Right lobe of liver (tissue), 6 donors: ENCODE measurements around the gene ACVRL1. TPM values are rescaled to one million over a fixed set of nuclear protein-coding genes. Genes with fewer than 3 reads are reported as not detected.

ENCODE experiments used
- ATAC-seq, 4 donors: fragments of 200-7000 bp; cut with Tn5 transposase; one replicate each; pipeline ENCODE4 v1.9.1; 2020; ENCODE audit warnings: mild to moderate bottlenecking in 4 of 4, moderate library complexity in 4 of 4
- DNase-seq, 3 donors: peaks; one replicate each; pipeline ENCODE4 v3.0.0-alpha.2; 2020
- H3K27ac ChIP-seq, 3 donors: fragments of 200-600 bp; one replicate each; pipeline ENCODE4 v1.8.0; 2022
- H3K27me3 ChIP-seq, 2 donors: fragments of 200-600 bp; one replicate each; pipeline ENCODE4 v1.8.0; 2022
- H3K36me3 ChIP-seq, 4 donors: fragments of 200-600 bp; sonication (generic) in 1 of 4; one replicate each; pipeline versions ENCODE4 v1.5.1 to v1.8.0; 2017 to 2022; ENCODE audit warnings: control low read depth in 1 of 4
- H3K4me1 ChIP-seq, 4 donors: fragments of 200-600 bp; sonication (generic) in 1 of 4; one replicate each; pipeline versions ENCODE4 v1.5.1 to v1.8.0; 2017 to 2022; ENCODE audit warnings: control low read depth in 1 of 4
- H3K4me3 ChIP-seq, 3 donors: fragments of 200-600 bp; one replicate each; pipeline ENCODE4 v1.8.0; 2022
- H3K9me3 ChIP-seq, 4 donors: fragments of 200-600 bp; sonication (generic) in 1 of 4; one replicate each; pipeline versions ENCODE4 v1.5.1 to v1.8.0; 2017 to 2022; ENCODE audit warnings: control low read depth in 1 of 4
- POLR2A ChIP-seq: fragments of 450-650 bp; IDR thresholded peaks from one replicate; pipeline ENCODE4 v1.6.1; 2017; ENCODE audit warnings: antibody characterized with exemption, mild to moderate bottlenecking
- WGBS: methylation state at CpG from one replicate; pipeline ENCODE4 v1.1.6; 2018; ENCODE audit warnings: low coverage, low lambda C conversion rate; ENCODE audit not compliant: insufficient coverage; ENCODE audit errors: missing lambda C conversion rate; 5-methylcytosine and 5-hydroxymethylcytosine counted together
- intact Hi-C, 2 donors: fragments of 100-400 bp; cut with DNase I; formaldehyde crosslinking; loops; one replicate each; pipeline versions ENCODE4 v1.11.2 to v1.14.1; 2022
- total RNA-seq, 6 experiments: library from RNA; depleted of rRNA in 2 of 6; stranded (reverse); fragments of >200 nt in 2 of 6; fragmentation: NEBNext Ultra II Directional in 3 of 6; extraction: Animal tissue kit (Norgen Biotek cat#: 25700) in 3 of 6; gene quantifications; one replicate each; pipeline versions ENCODE4 v1.1.0 to v1.2.4, GENCODE V29; 2016 to 2023
- TF ChIP-seq, protein P1 (sequence below), 4 donors: fragments of 200-600 bp in 3 of 4; fragments of 450-650 bp in 1 of 4; IDR thresholded peaks; one replicate each; pipeline versions ENCODE4 v1.5.1 to v1.8.0; 2016 to 2022; ENCODE audit warnings: antibody characterized with exemption in 4 of 4, mild to moderate bottlenecking in 2 of 4
- donor health status: DM: no; HTN: yes; CAD: no.
- donor health status: DM: no; HTN: no; CAD: no.
- donor health status: DM: no; HTN: no; CAD: no.
- donor health status: DM: no; HTN: yes; CAD: no.
- donor health status: DM: no; HTN: yes; CAD: no.

The ACVRL1 gene
- total RNA-seq, 6 experiments from 2014 or later: 2.9 to 10.7 (median 6.2) TPM

DNA sequence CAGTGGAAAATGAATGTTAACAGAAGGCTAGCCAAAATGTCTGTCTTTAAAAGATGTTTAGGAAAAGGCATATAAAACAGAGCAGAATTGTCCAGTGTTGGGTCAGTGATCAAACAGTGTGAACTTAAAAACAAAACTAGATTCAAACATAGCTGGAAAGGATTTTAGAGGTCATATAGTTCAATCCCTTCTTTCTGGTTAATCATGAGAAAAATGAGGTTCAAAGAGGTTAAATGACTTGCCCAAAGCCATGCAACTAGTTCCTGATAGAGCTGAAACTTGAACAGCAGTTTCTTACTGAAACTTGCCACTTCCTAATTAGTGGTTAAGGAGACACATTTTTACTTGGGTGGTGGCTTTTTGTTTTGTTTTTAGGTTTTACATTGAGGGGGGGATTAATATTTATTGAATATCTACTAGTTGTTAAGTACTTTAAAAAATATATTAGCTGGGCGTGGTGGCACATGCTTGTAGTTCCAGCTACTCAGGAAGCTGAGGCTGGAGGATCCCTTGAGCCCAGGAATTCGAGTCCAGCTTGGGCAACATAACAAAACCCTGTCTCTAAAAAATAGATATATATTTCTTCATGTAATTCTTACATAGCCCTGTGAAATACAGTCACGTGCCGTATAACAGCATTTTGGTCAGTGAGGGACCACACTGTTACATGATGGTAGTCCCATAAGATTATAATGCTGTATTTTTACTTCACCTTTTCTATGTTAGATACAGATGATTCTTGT is 64.5 kb downstream of the ACVRL1 start:
- peaks cover 0 to 12% (median 8%) of the 10 kb centered on the region in 4 donors for H3K36me3 ChIP-seq
- DNase-seq (peak in 1 of 3 donors; percentile 35), ATAC-seq (peak; percentile 14 to 46 (median 30))
- no peaks in the 10 kb centered on the region for H3K27me3 ChIP-seq
- intact Hi-C loops: no loop called here
- TF ChIP-seq, protein P1, sequence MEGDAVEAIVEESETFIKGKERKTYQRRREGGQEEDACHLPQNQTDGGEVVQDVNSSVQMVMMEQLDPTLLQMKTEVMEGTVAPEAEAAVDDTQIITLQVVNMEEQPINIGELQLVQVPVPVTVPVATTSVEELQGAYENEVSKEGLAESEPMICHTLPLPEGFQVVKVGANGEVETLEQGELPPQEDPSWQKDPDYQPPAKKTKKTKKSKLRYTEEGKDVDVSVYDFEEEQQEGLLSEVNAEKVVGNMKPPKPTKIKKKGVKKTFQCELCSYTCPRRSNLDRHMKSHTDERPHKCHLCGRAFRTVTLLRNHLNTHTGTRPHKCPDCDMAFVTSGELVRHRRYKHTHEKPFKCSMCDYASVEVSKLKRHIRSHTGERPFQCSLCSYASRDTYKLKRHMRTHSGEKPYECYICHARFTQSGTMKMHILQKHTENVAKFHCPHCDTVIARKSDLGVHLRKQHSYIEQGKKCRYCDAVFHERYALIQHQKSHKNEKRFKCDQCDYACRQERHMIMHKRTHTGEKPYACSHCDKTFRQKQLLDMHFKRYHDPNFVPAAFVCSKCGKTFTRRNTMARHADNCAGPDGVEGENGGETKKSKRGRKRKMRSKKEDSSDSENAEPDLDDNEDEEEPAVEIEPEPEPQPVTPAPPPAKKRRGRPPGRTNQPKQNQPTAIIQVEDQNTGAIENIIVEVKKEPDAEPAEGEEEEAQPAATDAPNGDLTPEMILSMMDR (IDR thresholded peaks at IDR 0.05): no peak
- TF ChIP-seq POLR2A: no peak
- peak overlapping the region in 1 of 3 donors; percentile 22 for H3K4me3 ChIP-seq
- WGBS: 48% methylated on average over 4 of the region's 4 CpGs
- H3K4me1 ChIP-seq: peaks cover 2 to 95% (median 40%) of the 10 kb centered on the region in 4 donors
- no peaks in the 10 kb centered on the region for H3K9me3 ChIP-seq
- peak overlapping the region; percentile 4 to 72 (median 24) for H3K27ac ChIP-seq

DNA sequence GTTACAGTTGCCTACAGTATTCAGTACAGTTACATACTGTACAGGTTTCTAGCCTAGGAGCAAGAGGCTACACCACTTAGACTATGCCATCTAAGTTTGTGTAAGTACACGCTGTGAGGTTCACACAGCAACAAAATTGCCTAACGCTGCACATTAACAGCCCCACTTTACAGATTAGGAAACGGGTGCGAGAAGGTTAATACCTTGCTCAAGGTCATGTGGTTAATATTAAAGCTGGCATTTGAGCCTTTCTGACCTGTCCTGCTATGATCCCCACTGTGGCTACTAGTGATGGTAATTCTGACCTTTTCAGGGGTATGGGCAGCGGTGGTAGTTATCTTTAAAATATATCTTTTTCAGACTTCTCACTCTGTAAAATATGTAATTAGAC is 65.1 kb downstream of the ACVRL1 start:
- intact Hi-C loops: no loop called here
- ATAC-seq (peak; percentile 39 to 67 (median 62)), DNase-seq (peak in 1 of 3 donors; percentile 49)
- H3K9me3 ChIP-seq: no peaks in the 10 kb centered on the region
- peaks cover 0 to 12% (median 8%) of the 10 kb centered on the region in 4 donors for H3K36me3 ChIP-seq
- 21% methylated on average over 5 of the region's 5 CpGs for WGBS
- peak overlapping the region in 1 of 3 donors; percentile 22 for H3K4me3 ChIP-seq
- peaks cover 2 to 98% (median 45%) of the 10 kb centered on the region in 4 donors for H3K4me1 ChIP-seq
- TF ChIP-seq POLR2A: no peak
- TF ChIP-seq, protein P1 (IDR thresholded peaks at IDR 0.05): no peak
- peak overlapping the region; percentile 4 to 72 (median 24) for H3K27ac ChIP-seq
- H3K27me3 ChIP-seq: no peaks in the 10 kb centered on the region

DNA sequence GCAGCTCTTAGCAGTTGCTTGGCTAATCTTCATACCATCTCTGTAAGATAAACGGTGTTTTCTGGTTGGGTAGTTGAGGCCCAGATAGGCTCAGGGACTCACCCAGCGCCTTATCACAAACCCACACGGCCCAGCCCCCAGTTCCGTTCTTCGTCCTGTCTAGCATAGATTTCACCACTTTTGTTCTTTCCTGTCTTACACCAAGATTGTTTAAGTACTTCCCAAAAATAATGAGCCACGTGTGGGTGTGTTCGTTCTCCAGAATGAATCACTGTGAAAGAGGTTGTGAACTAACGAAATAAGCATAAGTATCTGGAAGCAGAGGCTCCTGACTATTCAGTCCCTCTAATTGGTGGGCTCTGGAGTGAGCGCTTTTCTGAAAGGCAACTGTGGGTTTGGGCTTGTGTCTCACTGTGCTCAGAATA is 65.6 kb downstream of the ACVRL1 start:
- TF ChIP-seq, protein P1 (IDR thresholded peaks at IDR 0.05): no peak
- TF ChIP-seq POLR2A: peak; percentile 18
- Histone ChIP-seq H3K4me1 (peaks cover 2 to 98% (median 45%) of the 10 kb centered on the region in 4 donors), H3K27ac (peak overlapping the region; percentile 4 to 72 (median 24)), H3K27me3 (no peaks in the 10 kb centered on the region), H3K4me3 (peak overlapping the region in 1 of 3 donors; percentile 22), H3K36me3 (peaks cover 0 to 12% (median 9%) of the 10 kb centered on the region in 4 donors), H3K9me3 (no peaks in the 10 kb centered on the region)
- DNase-seq (peak; percentile 64 to 72 (median 70)), ATAC-seq (peak; percentile 20 to 61 (median 47))
- intact Hi-C loops: no loop called here
- WGBS: 12% methylated on average over 9 of the region's 9 CpGs

Other genes starting within 250 kb of the ACVRL1 start
- gene FIGNL2, start 58.8 kb upstream of the ACVRL1 start, total RNA-seq: 1 to 10 TPM in 2 of 6 experiments, under 1 TPM in 4; 0.14 to 1.8 (median 0.55) TPM
- 10 to 100 TPM in 1 of 6 experiments, 1 to 10 TPM in 2, not detected in 3; 1.1 to 10.5 (median 2.1) TPM for gene ANKRD33, start 19.4 kb upstream of the ACVRL1 start, total RNA-seq
- 10 to 100 TPM; 14.1 to 28.0 (median 25.0) TPM for gene ACVR1B, start 44.2 kb downstream of the ACVRL1 start, total RNA-seq
- gene TAMALIN, start 99.4 kb downstream of the ACVRL1 start, total RNA-seq: 1 to 10 TPM; 2.9 to 6.5 (median 3.9) TPM
- gene NR4A1, start 143.9 kb downstream of the ACVRL1 start, total RNA-seq: 1 to 10 TPM; 5.0 to 8.8 (median 7.7) TPM
- gene ATG101, start 162.5 kb downstream of the ACVRL1 start, total RNA-seq: 10 to 100 TPM; 17.4 to 29.7 (median 21.0) TPM
- gene SMIM41, start 172.2 kb downstream of the ACVRL1 start, total RNA-seq: not detected